Spinal cord (tissue), 10 donors: ENCODE measurements around the gene ST3GAL3. TPM values are rescaled to one million over a fixed set of nuclear protein-coding genes. Genes with fewer than 3 reads are reported as not detected.

ENCODE experiments used
- DNase-seq, 6 donors: peaks; one replicate each; pipeline versions ENCODE4 v3.0.0 to v3.0.0-alpha.2; 2013 to 2015; ENCODE audit warnings: low spot score in 6 of 6, low read depth in 4 of 6
- H3K27ac ChIP-seq: one replicate; pipeline ENCODE4 v1.5.1; 2013; ENCODE audit warnings: low read depth, low read length, control low read depth
- H3K27me3 ChIP-seq: one replicate; pipeline ENCODE4 v1.6.1; 2013; ENCODE audit warnings: low read length; ENCODE audit not compliant: control insufficient read depth, insufficient read depth
- H3K36me3 ChIP-seq: one replicate; pipeline ENCODE4 v1.6.1; 2013; ENCODE audit warnings: low read length; ENCODE audit not compliant: control insufficient read depth, insufficient read depth
- H3K4me1 ChIP-seq: one replicate; pipeline ENCODE4 v1.6.1; 2013; ENCODE audit warnings: low read length; ENCODE audit not compliant: control insufficient read depth, insufficient read depth
- H3K4me3 ChIP-seq: one replicate; pipeline ENCODE4 v1.5.1; 2013; ENCODE audit warnings: low read depth, low read length, control low read depth
- H3K9me3 ChIP-seq: one replicate; pipeline ENCODE4 v1.6.1; 2013; ENCODE audit warnings: low read length; ENCODE audit not compliant: control insufficient read depth, insufficient read depth
- WGBS: methylation state at CpG from one replicate; pipeline ENCODE4 v1.1.5; 2013; ENCODE audit warnings: missing lambda C conversion rate; ENCODE audit not compliant: insufficient coverage; 5-methylcytosine and 5-hydroxymethylcytosine counted together
- polyA plus RNA-seq, 2 donors: library from polyadenylated mRNA; unstranded; fragments of 120-200 nt; gene quantifications; one replicate each; pipeline ENCODE4 v1.2.1, GENCODE V29; 2013; ENCODE audit not compliant: insufficient read length in 2 of 2
- total RNA-seq, 2 donors: library from RNA; depleted of rRNA in 1 of 2; stranded (reverse); fragments of 120-200 nt in 1 of 2; fragments of >200 nt in 1 of 2; gene quantifications; one replicate each; pipeline versions ENCODE4 v1.2.3 to v1.2.4, GENCODE V29; 2013 to 2014
- donor health status: healthy.

The ST3GAL3 gene
- total and polyA plus RNA-seq, 4 donors = 29.6 to 71.0 (median 52.9) TPM

DNA sequence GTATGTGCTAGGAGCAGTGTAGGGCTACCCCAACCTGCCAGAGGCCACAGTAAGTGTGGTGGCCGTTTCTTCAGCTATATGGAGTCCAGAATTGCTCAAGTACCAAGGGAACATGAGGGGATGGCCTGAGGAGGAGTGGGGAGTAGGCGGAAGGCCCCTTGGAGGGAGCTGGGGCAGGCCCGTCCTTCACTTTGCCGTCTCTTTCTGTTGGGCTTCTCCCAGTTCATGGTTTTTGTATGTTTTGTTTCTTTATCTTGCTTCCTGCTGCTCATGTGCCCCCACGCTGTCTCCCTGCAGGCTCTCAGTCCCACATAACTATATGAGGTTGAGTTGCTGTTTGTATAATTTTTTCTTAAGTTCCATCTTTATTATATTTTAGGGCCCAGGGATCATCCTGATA, 256.6 kb downstream of the ST3GAL3 start:
- WGBS = 80% methylated on average over 1 of the region's 5 CpGs

DNA sequence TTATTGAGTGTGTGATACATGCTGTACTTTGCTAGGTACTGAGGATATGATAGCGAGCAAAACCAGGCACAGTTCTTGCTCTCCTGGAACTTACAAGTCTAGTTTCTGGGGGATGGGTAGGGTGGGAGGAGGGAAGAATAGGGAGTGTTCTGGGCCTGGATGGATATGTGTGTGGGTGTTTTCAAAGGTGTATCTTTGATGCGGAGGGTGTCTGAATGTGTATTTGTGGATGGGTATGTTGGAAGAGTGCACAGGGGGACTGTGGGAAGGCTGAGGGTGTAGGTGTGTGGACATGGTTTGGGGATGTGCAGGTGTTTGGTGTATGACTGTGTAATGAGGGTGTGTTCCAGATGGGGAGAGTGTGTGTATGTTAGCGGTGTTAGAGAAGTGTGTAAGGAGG, 258.0 kb downstream of the ST3GAL3 start:
- H3K27ac ChIP-seq = no peak overlapping the region
- no peaks in the 10 kb centered on the region for H3K27me3 ChIP-seq
- H3K9me3 ChIP-seq = no peaks in the 10 kb centered on the region
- whole genome bisulfite sequencing = 94% methylated on average over 3 of the region's 3 CpGs
- DNase-seq = no peak
- peaks cover 7% of the 10 kb centered on the region for H3K4me1 ChIP-seq
- H3K4me3 ChIP-seq = no peak overlapping the region
- H3K36me3 ChIP-seq = peaks cover 64% of the 10 kb centered on the region

More for the DNA sequence above, 256.6 kb downstream of the ST3GAL3 start:
- no peak for DNase-seq
- Histone ChIP-seq H3K4me3 (no peak overlapping the region), H3K27ac (no peak overlapping the region), H3K36me3 (peaks cover 70% of the 10 kb centered on the region), H3K9me3 (no peaks in the 10 kb centered on the region), H3K4me1 (no peaks in the 10 kb centered on the region), H3K27me3 (no peaks in the 10 kb centered on the region)

DNA sequence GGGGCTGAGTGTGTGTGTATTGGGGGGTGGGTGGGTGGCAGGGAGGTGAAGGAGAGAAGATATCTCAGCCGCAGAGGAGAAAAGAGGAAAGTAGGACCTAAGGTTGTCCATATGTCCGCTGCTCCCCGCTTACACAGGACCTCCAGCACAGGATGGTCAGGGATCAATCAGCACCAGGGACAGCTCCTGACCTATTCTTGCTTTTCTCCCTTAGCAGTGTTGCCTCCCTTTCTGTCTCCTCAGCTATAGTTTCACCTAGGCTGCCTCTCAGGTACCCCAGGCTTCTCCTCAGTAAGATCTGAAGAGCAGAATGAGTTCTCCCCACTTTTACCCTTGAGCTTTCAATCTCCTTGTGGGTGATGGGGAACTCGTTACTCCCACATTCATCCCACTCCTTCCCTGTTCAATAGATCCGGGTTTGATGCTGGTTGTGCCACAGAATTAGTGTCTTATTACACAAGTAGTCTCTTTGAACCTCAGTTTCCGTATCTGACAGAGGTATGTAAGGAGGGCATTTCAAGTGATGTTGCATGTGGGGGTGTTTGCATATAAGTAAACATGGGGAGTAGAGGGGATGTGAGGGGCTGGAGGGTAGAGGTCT, 261.1 kb downstream of the ST3GAL3 start:
- Histone ChIP-seq H3K9me3 (no peaks in the 10 kb centered on the region), H3K27me3 (no peaks in the 10 kb centered on the region), H3K36me3 (peaks cover 62% of the 10 kb centered on the region), H3K4me3 (no peak overlapping the region), H3K4me1 (peaks cover 20% of the 10 kb centered on the region), H3K27ac (no peak overlapping the region)
- DNase-seq = peak in 1 of 6 donors; percentile 32
- WGBS = 86% methylated on average over 4 of the region's 6 CpGs

- H3K36me3 ChIP-seq = peaks cover 54% of the 10 kb centered on the region
These were observed 262.0 kb downstream of the ST3GAL3 start for GRCh38 chr1:43969416-43969745.

DNA sequence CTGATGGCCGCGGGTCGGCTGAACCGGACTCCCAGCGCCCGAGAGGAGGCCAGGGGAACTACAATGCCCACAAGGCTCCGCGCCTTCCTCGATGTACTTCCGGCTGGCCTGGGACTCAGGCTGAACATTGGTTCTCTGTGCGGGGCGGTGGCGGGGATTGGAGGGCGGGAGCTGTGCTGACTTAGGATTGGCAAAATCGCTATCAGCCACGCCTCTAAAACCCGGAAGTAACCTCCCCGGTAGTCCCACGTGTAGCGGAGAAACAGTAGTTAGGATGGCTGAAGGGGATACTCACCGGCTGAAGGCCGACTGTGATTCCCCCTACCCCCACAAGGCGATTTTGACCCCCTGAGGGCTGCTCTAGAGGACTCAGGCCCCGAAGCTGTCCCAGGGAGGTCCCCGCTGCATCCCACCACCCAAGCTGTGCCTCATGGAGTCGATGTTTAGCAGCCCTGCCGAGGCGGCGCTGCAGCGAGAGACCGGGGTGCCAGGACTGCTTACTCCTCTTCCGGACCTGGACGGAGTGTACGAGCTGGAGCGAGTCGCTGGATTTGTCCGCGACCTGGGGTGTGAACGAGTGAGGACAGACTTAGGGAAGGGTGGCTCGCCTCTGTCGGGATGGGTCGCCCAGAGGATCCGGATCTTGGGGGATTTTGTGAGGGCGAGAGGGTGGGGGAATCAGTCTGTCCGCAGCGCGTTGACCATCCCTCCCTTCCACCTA, 262.6 kb downstream of the ST3GAL3 start, which contains the start of gene DPH2:
DPH2 (plus strand) TSS at position 265 of the 721 bp plus-strand sequence; CDS start at position 431, 166 bp downstream.
- Histone ChIP-seq H3K27ac (no peak within 1 kb of the TSS), H3K4me3 (peak within 1 kb of the TSS; percentile 98), H3K4me1 (peaks cover 25% of the 10 kb centered on the region), H3K27me3 (no peaks in the 10 kb centered on the region), H3K36me3 (peaks cover 49% of the 10 kb centered on the region), H3K9me3 (no peaks in the 10 kb centered on the region)
- 0% methylated on average over 34 of the region's 47 CpGs for WGBS
- DNase-seq = peak; percentile 79 to 99 (median 94)

More at GRCh38 chr1:43969416-43969745, 262.0 kb downstream of the ST3GAL3 start:
- H3K4me3 ChIP-seq = peak overlapping the region; percentile 18
- no peaks in the 10 kb centered on the region for H3K9me3 ChIP-seq
- no peak overlapping the region for H3K27ac ChIP-seq
- WGBS = 40% methylated on average over 6 of the region's 7 CpGs
- H3K4me1 ChIP-seq = peaks cover 23% of the 10 kb centered on the region
- DNase-seq = no peak
- H3K27me3 ChIP-seq = no peaks in the 10 kb centered on the region

GRCh38 chr1:43970502-43970901, 263.2 kb downstream of the ST3GAL3 start:
- peaks cover 44% of the 10 kb centered on the region for H3K36me3 ChIP-seq
- H3K27me3 ChIP-seq = no peaks in the 10 kb centered on the region
- WGBS = 46% methylated on average over 4 of the region's 5 CpGs
- peaks cover 28% of the 10 kb centered on the region for H3K4me1 ChIP-seq
- no peak overlapping the region for H3K27ac ChIP-seq
- DNase-seq = no peak
- H3K4me3 ChIP-seq = peak overlapping the region; percentile 98
- H3K9me3 ChIP-seq = no peaks in the 10 kb centered on the region

DNA sequence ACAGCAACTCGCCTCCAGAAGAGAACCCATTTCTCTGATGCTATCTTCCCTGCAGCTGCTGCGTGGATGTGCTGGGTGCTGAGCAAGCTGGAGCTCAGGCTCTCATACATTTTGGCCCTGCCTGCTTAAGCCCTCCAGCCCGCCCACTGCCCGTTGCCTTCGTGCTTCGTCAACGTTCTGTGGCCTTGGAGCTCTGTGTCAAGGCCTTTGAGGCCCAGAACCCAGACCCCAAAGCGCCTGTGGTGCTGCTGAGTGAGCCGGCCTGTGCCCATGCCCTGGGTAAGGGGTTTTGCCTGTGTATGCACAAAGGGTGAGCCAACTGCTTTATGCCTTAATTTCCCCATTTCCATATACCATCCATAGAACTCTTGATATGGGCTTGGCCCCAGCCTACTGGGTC, 263.6 kb downstream of the ST3GAL3 start:
- peaks cover 40% of the 10 kb centered on the region for H3K36me3 ChIP-seq
- H3K4me3 ChIP-seq = no peak overlapping the region

GRCh38 chr1:43971336-43971980, 264.1 kb downstream of the ST3GAL3 start:
- Histone ChIP-seq H3K4me3 (no peak overlapping the region), H3K27me3 (no peaks in the 10 kb centered on the region), H3K4me1 (peaks cover 37% of the 10 kb centered on the region), H3K27ac (no peak overlapping the region), H3K36me3 (peaks cover 40% of the 10 kb centered on the region), H3K9me3 (no peaks in the 10 kb centered on the region)
- 96% methylated on average over 16 of the region's 17 CpGs for whole genome bisulfite sequencing
- DNase-seq = no peak

More for the DNA sequence above, 263.6 kb downstream of the ST3GAL3 start:
- Histone ChIP-seq H3K27ac (no peak overlapping the region), H3K4me1 (peaks cover 32% of the 10 kb centered on the region), H3K27me3 (no peaks in the 10 kb centered on the region), H3K9me3 (no peaks in the 10 kb centered on the region)
- DNase-seq = no peak
- 89% methylated on average over 7 of the region's 9 CpGs for WGBS

GRCh38 chr1:43973981-43974442, 266.7 kb downstream of the ST3GAL3 start:
- H3K4me3 ChIP-seq = peak overlapping the region; percentile 90
- 37% methylated on average over 9 of the region's 9 CpGs for WGBS
- peak overlapping the region; percentile 86 for H3K27ac ChIP-seq
- H3K9me3 ChIP-seq = no peaks in the 10 kb centered on the region
- H3K36me3 ChIP-seq = peaks cover 44% of the 10 kb centered on the region
- DNase-seq = no peak
- peaks cover 58% of the 10 kb centered on the region for H3K4me1 ChIP-seq
- H3K27me3 ChIP-seq = no peaks in the 10 kb centered on the region
